LNCaP clone FGC (cell line): Measurements from ENCODE around the gene STH.

Source experiments
- DNase-seq: peaks from one replicate; pipeline ENCODE4 v3.0.0-alpha.2; 2011; ENCODE audit warnings: low read depth
- H3K4me3 ChIP-seq: 2 replicates; pipeline ENCODE4 v1.5.1; 2011; ENCODE audit warnings: mild to moderate bottlenecking, low read depth, low read length, control low read depth
- TF ChIP-seq, protein P1 (sequence below): IDR thresholded peaks from 2 replicates; pipeline ENCODE4 v1.5.1; 2012; ENCODE audit warnings: mild to moderate bottlenecking; ENCODE audit not compliant: control insufficient read depth, insufficient read depth; ENCODE audit errors: extremely low read depth

The STH gene

DNA sequence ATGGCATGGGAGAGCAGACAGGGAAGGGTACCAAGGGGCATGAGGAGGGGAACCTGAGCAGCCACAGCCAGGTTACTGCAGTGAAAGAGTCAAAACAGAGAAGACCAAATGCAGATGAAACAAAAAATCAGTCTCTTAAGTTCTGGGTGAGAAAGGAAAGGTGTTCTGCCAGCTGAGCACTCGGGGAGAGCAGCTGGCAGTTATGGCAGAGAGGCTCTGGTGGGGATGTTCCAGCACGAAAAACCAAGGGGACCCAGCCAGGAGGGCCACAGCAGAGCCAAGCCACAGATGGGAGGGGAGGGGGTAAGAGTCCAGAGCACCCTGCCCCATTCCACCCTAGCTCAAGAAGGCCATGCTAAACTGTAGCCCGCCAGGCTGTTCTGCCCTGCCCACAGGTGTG is 31.7 kb downstream of the STH start:
- H3K4me3 ChIP-seq = no peak overlapping the region
- DNase-seq = no peak
- TF ChIP-seq, protein P1, sequence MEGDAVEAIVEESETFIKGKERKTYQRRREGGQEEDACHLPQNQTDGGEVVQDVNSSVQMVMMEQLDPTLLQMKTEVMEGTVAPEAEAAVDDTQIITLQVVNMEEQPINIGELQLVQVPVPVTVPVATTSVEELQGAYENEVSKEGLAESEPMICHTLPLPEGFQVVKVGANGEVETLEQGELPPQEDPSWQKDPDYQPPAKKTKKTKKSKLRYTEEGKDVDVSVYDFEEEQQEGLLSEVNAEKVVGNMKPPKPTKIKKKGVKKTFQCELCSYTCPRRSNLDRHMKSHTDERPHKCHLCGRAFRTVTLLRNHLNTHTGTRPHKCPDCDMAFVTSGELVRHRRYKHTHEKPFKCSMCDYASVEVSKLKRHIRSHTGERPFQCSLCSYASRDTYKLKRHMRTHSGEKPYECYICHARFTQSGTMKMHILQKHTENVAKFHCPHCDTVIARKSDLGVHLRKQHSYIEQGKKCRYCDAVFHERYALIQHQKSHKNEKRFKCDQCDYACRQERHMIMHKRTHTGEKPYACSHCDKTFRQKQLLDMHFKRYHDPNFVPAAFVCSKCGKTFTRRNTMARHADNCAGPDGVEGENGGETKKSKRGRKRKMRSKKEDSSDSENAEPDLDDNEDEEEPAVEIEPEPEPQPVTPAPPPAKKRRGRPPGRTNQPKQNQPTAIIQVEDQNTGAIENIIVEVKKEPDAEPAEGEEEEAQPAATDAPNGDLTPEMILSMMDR = no peak

DNA sequence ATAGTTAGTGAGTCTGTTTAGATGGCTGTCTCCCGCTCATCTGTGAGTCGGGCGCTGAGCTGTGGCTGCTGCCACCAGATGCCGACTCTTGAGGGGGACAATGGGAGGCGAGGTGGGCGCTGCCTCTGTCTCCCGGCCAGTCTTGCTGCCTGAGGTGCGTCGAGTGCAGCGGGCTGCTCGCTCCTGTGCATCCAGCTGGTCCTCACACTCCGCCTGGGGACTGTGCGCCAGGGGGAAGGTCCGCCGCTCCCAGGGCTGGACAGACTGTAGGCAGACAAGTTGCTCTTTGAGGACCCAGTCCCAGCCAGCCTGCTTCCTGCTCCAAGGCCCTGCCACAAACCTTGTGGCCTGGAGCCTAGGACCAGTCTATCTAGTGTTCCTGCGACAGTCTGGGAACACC is 32.4 kb downstream of the STH start:
- DNase-seq = no peak
- TF ChIP-seq, protein P1 = no peak
- H3K4me3 ChIP-seq = no peak overlapping the region

DNA sequence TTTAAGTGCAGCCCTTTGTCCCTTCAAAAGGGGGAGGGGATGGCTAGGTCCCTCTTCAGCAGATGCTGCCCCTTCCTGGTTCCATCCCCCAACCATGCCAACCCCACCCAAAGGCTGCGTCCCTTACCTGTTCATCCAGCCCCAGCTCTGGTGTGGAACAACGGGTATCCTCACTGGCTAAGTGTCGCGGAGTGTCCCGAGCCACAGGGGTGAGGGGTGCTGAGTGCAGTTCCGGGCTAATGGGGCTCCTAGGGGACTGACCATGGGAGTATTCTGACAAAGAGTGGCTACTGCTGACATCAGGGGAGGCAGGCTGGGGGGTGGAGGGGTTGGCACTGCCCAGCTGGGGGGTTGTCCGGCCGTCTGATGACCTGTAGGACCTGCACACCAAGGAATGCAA is 32.9 kb downstream of the STH start:
- TF ChIP-seq, protein P1 = no peak
- H3K4me3 ChIP-seq = no peak overlapping the region
- DNase-seq = no peak

DNA sequence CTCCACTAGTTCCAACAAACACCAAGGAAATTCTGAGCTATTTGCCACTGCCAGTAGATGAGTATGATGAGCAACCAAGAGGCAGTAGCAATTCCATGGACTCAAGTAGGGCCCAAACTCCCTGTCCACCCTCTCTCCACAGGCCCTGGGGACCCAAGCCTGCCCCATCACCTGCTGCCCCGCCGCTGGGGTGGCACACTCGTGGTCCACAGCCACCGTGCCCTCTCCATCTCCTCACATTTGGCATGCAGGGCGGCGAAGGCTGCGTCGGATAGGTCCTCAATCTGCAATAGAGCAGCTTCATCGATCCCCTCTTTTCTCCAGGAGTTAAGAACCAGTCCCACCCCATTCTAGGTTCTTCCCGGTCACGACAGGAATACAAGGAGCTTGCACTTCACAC is 33.9 kb downstream of the STH start:
- TF ChIP-seq, protein P1 = no peak
- DNase-seq = no peak
- no peak overlapping the region for H3K4me3 ChIP-seq

DNA sequence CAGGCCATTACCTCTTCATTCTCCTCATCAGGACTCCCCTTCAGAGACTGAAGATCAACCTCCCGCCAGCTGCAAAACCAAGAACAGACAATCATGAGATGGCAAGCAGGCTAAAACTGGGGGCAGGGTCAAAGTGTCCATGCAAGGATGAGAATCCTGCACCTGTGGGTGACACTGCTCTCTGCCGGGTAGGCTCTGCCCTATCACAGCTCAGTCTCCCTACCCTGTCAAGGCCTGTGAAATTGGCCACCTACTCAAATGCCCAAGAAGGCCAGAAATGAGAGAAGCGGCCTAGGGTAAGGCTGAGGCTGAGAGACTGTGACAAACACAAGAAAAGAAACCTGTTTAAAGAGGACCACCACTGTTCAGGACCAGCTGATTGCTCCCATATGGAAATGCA is 34.3 kb downstream of the STH start:
- no peak for DNase-seq
- TF ChIP-seq, protein P1 = no peak
- no peak overlapping the region for H3K4me3 ChIP-seq

DNA sequence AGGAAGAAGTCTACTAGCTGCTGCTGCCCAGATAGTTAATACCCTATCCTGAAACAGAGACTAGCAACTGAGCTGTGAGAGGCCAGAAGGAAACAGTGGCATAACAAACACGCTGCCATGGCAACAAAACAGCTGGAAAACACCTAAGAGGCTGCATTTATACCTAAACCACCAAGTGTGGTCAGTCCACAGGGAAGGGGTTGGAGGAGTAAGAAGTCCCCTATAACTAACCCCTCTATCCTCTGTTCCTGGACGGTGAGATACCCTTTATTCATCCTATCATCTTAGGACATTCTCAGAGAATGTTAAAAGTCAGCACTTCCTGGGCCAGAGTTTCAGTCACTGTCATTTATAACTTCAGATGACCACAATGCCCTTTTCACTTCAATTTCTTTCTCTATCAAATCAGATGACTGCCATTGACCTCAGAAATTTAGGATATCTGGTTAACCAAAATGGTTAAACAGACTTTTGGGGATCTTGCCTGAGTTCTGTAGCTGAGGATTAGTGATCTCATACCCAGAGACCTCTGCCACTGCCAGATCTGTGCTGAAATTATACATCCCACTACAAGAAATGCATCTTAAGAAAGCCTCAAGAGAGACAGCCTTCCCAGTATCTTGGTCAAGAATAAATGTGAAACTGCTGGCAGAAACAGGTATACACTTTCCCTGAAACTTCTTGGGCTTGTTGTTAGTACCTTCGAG is 36.2 kb downstream of the STH start:
- no peak overlapping the region for H3K4me3 ChIP-seq
- TF ChIP-seq, protein P1 = no peak
- no peak for DNase-seq

DNA sequence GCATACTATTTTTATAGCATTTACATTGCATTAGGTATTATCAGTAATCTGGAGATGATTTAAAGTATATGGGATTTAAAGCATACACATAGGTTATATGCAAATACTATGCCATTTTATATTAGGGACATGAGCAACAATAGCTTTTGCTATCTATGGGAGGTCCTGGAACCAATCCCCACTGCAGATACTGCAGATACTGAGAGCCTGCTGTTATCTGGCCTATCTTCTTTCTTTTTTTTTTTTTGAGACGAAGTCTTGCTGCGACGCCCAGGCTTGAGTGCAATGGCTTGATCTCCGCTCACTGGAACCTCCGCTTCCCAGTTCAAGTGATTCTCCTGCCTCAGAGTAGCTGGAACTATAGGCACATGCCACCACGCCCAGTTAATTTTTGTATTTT is 37.4 kb downstream of the STH start:
- H3K4me3 ChIP-seq = no peak overlapping the region
- TF ChIP-seq, protein P1 = no peak
- no peak for DNase-seq
